A673 (cell line): ENCODE results near the gene CDH23. TPM values are rescaled to one million over a fixed set of nuclear protein-coding genes. Genes with fewer than 3 reads are reported as not detected.

ENCODE experiments used
- BruUV-seq: library from RNA; stranded (reverse); fragments of 400-500 nt; replicated peaks from 2 replicates; lab custom pipeline; 2021; lab: Mats Ljungman, UMichigan
- CTCF ChIA-PET: fragments of 300-600 bp; sonication (Branson Sonifier 250); formaldehyde crosslinking; loops from one replicate; lab custom pipeline; 2022; ENCODE audit warnings: antibody characterized with exemption; lab: Charles Lee
- POLR2A ChIA-PET: fragments of 300-600 bp; sonication (Branson Sonifier 250); formaldehyde crosslinking; loops from one replicate; lab custom pipeline; 2022; ENCODE audit warnings: antibody characterized with exemption; ENCODE audit not compliant: low non-redundant PET; lab: Charles Lee
- DNase-seq: peaks from one replicate; pipeline ENCODE4 v3.0.0-alpha.2; 2015; ENCODE audit warnings: low spot score
- H3K27ac ChIP-seq: fragments of 200-600 bp; sonication (generic); 2 replicates; pipeline ENCODE4 v1.5.1; 2016; ENCODE audit warnings: mixed run types, low read depth, mild to moderate bottlenecking, mixed read lengths, antibody characterized with exemption, low read length; ENCODE audit not compliant: poor library complexity, severe bottlenecking
- H3K27me3 ChIP-seq: fragments of 200-600 bp; sonication (generic); replicated peaks from 2 replicates; pipeline ENCODE4 v1.6.1; 2017; ENCODE audit warnings: mixed run types, low read depth, mild to moderate bottlenecking, mixed read lengths, antibody characterized with exemption, low read length; ENCODE audit not compliant: insufficient read depth, poor library complexity
- H3K36me3 ChIP-seq: fragments of 200-600 bp; sonication (generic); 2 replicates; pipeline ENCODE4 v1.6.1; 2016; ENCODE audit warnings: mixed run types, mild to moderate bottlenecking, mixed read lengths, antibody characterized with exemption, low read length; ENCODE audit not compliant: insufficient read depth, poor library complexity, severe bottlenecking
- H3K4me1 ChIP-seq: fragments of 200-600 bp; sonication (generic); 2 replicates; pipeline ENCODE4 v1.6.1; 2017; ENCODE audit warnings: mixed run types, mild to moderate bottlenecking, mixed read lengths, antibody characterized with exemption, low read length; ENCODE audit not compliant: insufficient read depth, poor library complexity, severe bottlenecking
- H3K4me3 ChIP-seq: fragments of 200-600 bp; sonication (generic); 2 replicates; pipeline ENCODE4 v1.5.1; 2016; ENCODE audit warnings: low read depth, mixed run types, mild to moderate bottlenecking, mixed read lengths, low read length; ENCODE audit not compliant: poor library complexity, severe bottlenecking
- H3K9me3 ChIP-seq: fragments of 200-600 bp; sonication (generic); 2 replicates; pipeline ENCODE4 v1.6.1; 2016; ENCODE audit warnings: mixed run types, low read depth, mild to moderate bottlenecking, mixed read lengths, antibody characterized with exemption, low read length; ENCODE audit not compliant: poor library complexity, severe bottlenecking
- EZH2 ChIP-seq: fragments of 200-600 bp; sonication (generic); IDR thresholded peaks from 2 replicates; pipeline ENCODE4 v1.6.1; 2017; ENCODE audit warnings: borderline replicate concordance, low read depth, mild to moderate bottlenecking, mixed read lengths, antibody characterized with exemption, low read length; ENCODE audit not compliant: poor library complexity, severe bottlenecking
- intact Hi-C: fragments of 100-400 bp; cut with micrococcal nuclease; formaldehyde crosslinking; loops from one replicate; pipeline ENCODE4 v1.10.0; 2022; ENCODE audit not compliant: unreplicated experiment
- total RNA-seq: library from RNA; stranded (reverse); gene quantifications from 2 replicates; pipeline ENCODE4 v1.2.3, GENCODE V29; 2021
- TF ChIP-seq, protein P1 (sequence below): fragments of 300-800, 200-600 bp; sonication (generic); conservative IDR thresholded peaks from 2 replicates; pipeline ENCODE4 v1.5.1; 2017; ENCODE audit warnings: low read depth, mild to moderate bottlenecking, antibody characterized with exemption, low read length, moderate library complexity, mixed read lengths

CDH23 gene
- total RNA-seq, 1 experiment from 2014 or later, result 49.7 TPM

DNA sequence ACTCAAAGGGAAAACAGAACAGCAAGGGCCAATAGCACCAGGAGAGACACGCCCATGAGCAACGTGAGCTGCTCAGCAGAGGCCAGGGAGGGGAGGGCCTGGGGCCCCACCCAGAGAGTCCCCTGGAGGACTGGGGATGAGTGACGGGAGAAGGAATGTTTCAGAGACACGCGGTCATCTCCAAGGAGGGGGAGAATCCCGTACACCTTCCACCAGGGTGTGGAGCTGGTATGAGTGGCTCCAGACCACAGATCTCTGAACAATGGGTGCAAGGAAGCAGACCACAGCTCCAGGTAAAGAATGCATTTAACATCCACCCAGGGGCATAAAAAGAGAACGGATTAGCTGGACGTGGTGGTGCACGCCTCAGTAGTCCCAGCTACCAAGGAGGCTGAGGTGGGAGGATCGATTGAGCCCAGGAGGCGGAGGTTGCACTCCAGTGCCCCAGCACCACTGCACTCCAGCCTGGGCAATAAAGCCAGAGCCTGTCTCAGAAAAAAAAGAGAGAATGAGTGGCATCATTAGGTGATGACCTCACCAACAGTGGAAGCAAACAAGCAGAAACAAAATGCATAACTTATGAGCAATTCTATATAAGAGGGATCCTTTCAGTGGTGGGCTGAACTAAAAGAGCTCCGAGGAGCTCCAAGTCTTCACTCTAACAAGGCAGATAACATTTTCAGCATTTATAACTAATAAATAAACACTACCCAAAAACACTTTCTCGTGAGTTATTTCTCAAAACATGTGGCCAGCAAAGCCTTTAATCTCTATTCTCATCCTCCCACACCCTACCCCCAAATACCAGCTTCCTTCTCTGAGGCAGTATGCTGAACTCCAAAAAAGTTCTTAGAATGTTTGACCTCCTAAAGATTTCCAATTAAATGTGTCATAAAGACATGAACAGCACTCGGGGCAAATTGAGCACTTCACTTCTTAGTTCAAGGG, 441.8 kb downstream of the CDH23 start:
- H3K36me3 ChIP-seq, result no peaks in the 10 kb centered on the region
- ChIA-PET CTCF (interaction anchor here (1.0 kb wide), 2 partner anchors 26 to 58 kb away, joined by 3 to 8 read pairs; no protein-coding TSS in a partner anchor), POLR2A (no interaction called here)
- intact Hi-C loops, result no loop called here
- H3K27me3 ChIP-seq, result no peaks in the 10 kb centered on the region
- H3K27ac ChIP-seq, result peak overlapping the region; percentile 78
- no peak for DNase-seq
- no TSS peak for BruUV-seq
- H3K4me1 ChIP-seq, result peaks cover 61% of the 10 kb centered on the region
- no peaks in the 10 kb centered on the region for H3K9me3 ChIP-seq
- H3K4me3 ChIP-seq, result no peak overlapping the region
- no peak for TF ChIP-seq EZH2
- TF ChIP-seq, protein P1, sequence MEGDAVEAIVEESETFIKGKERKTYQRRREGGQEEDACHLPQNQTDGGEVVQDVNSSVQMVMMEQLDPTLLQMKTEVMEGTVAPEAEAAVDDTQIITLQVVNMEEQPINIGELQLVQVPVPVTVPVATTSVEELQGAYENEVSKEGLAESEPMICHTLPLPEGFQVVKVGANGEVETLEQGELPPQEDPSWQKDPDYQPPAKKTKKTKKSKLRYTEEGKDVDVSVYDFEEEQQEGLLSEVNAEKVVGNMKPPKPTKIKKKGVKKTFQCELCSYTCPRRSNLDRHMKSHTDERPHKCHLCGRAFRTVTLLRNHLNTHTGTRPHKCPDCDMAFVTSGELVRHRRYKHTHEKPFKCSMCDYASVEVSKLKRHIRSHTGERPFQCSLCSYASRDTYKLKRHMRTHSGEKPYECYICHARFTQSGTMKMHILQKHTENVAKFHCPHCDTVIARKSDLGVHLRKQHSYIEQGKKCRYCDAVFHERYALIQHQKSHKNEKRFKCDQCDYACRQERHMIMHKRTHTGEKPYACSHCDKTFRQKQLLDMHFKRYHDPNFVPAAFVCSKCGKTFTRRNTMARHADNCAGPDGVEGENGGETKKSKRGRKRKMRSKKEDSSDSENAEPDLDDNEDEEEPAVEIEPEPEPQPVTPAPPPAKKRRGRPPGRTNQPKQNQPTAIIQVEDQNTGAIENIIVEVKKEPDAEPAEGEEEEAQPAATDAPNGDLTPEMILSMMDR, result no peak

DNA sequence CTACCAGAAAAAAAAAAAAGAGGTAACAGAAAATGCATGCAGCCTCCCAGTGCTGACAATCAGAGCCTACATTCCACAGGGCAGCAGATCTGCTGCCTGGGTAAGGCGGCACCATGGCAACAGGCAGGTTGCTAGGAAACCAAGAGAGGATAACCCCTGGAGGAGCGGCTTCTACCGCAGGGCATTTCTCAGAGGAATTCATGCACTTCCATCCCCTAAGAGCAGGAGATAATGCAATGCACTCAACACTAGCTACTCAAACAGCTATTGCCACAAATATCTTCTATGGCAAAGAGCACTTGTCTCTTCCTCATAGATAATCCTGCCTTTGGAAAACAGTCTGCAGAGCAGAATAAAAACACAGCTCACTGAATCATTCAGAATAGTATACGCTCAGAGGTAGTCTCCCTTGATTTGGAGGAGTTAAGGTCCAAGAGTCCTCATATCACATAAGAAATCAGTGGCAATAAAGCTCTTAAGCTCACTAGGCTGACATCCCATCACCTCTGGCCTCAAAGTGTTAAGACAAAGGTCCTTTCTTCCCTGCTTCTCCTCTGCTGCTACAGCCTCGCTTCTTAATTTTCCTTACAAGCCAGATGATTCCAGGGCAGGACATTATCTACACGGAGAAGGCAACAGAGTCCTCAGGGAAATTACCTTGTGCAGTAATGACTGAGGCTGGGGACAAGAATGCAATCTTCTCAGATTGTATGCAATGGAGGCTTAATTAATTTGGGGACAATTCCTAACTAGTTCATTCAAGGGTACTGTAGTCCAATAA, 443.6 kb downstream of the CDH23 start:
- POLR2A ChIA-PET, result interaction anchor here (1.3 kb wide), 1 partner anchor 11 kb away, joined by 6 read pairs; the partner anchor contains the start of gene PSAP
- Histone ChIP-seq H3K4me1 (peaks cover 60% of the 10 kb centered on the region), H3K9me3 (no peaks in the 10 kb centered on the region), H3K4me3 (no peak overlapping the region), H3K27me3 (no peaks in the 10 kb centered on the region), H3K27ac (no peak overlapping the region), H3K36me3 (no peaks in the 10 kb centered on the region)
- intact Hi-C loops, result no loop called here
- TF ChIP-seq EZH2, result no peak
- TF ChIP-seq, protein P1, result no peak
- CTCF ChIA-PET, result interaction anchor here (0.6 kb wide), 2 partner anchors 56 to 515 kb away, joined by 3 read pairs; no protein-coding TSS in a partner anchor
- no TSS peak for BruUV-seq
- DNase-seq, result peak; percentile 97

DNA sequence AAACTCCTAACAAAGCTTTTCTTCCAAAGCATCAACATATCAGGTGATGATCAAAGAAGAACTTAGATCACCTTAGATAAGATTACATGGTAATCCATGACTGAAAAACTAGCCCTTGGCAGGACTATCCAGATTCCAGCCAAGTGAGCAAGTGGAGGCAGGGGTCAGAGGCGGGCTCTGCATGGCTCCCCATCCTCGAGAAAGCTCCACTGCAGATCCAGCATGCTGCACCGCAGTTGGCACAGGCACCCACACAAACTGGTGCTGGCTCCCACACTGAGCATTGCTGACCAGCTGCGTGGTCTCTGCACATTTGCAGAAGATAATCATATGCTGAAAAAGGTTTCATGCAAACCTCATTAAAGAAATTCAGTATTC, 444.2 kb downstream of the CDH23 start:
- Histone ChIP-seq H3K36me3 (no peaks in the 10 kb centered on the region), H3K4me1 (peaks cover 54% of the 10 kb centered on the region), H3K9me3 (no peaks in the 10 kb centered on the region), H3K4me3 (no peak overlapping the region), H3K27me3 (no peaks in the 10 kb centered on the region), H3K27ac (no peak overlapping the region)
- DNase-seq, result no peak
- TF ChIP-seq EZH2, result no peak
- TF ChIP-seq, protein P1, result no peak
- BruUV-seq, result no TSS peak
- ChIA-PET CTCF (no interaction called here), POLR2A (no interaction called here)
- intact Hi-C loops, result no loop called here
